ENCODE results near the gene RPL12.

GRCh38 chr9:127497656-127498290, 46.6 kb upstream of the RPL12 start:
- no peak for TF ChIP-seq CTCF (IDR thresholded peaks at IDR 0.05)
- TF ChIP-seq POLR2A (IDR thresholded peaks at IDR 0.05) = no peak
